ENCODE data around the gene EIF2D. TPM values are rescaled to one million over a fixed set of nuclear protein-coding genes. Genes with fewer than 3 reads are reported as not detected.

The EIF2D gene
- total and polyA plus RNA-seq, 7 donors: 21.4 to 41.8 (median 35.7) TPM

DNA sequence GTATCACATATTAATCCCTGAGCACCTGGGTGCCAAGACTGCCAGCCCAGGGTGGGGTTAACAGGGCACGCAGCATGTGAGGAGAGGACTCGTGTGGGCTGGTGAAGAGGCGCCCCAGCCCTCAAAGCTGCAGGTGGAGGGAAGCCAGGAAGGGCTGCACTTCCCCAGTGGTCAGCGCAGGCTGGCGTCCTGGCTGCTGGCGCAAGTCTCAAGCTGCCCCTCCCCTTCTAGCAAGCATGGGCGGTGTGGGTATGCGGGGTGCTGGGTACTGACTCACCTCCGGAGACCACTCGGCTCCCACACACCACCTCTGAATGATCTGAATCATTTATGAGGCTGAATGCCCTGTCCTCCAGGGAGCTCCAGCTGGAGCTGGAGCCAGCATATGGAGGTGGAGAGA, 44.0 kb downstream of the EIF2D start:
- Histone ChIP-seq H3K27me3 (ENCODE audit: insufficient read depth in 3 of 3, low read length in 2 of 3) (no peaks in the 10 kb centered on the region), H3K27ac (no peak overlapping the region), H3K4me1 (no peaks in the 10 kb centered on the region), H3K9me3 (no peaks in the 10 kb centered on the region), H3K4me3 (no peak overlapping the region), H3K36me3 (ENCODE audit: insufficient read depth in 1 of 2, low read depth in 1 of 2) (no peaks in the 10 kb centered on the region)
- TF ChIP-seq, protein P1, sequence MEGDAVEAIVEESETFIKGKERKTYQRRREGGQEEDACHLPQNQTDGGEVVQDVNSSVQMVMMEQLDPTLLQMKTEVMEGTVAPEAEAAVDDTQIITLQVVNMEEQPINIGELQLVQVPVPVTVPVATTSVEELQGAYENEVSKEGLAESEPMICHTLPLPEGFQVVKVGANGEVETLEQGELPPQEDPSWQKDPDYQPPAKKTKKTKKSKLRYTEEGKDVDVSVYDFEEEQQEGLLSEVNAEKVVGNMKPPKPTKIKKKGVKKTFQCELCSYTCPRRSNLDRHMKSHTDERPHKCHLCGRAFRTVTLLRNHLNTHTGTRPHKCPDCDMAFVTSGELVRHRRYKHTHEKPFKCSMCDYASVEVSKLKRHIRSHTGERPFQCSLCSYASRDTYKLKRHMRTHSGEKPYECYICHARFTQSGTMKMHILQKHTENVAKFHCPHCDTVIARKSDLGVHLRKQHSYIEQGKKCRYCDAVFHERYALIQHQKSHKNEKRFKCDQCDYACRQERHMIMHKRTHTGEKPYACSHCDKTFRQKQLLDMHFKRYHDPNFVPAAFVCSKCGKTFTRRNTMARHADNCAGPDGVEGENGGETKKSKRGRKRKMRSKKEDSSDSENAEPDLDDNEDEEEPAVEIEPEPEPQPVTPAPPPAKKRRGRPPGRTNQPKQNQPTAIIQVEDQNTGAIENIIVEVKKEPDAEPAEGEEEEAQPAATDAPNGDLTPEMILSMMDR (IDR thresholded peaks at IDR 0.05): no peak
- ATAC-seq: no peak
- intact Hi-C loops (cut with DNase I): loop anchor here in 1 of 2 donors (10.0 kb wide), 1 partner anchor 1073 kb away; no protein-coding TSS in a partner anchor
- WGBS, 3 donors: 86 to 91% (median 87%) methylated on average over 10 of the region's 10 CpGs
- no peak for DNase-seq

DNA sequence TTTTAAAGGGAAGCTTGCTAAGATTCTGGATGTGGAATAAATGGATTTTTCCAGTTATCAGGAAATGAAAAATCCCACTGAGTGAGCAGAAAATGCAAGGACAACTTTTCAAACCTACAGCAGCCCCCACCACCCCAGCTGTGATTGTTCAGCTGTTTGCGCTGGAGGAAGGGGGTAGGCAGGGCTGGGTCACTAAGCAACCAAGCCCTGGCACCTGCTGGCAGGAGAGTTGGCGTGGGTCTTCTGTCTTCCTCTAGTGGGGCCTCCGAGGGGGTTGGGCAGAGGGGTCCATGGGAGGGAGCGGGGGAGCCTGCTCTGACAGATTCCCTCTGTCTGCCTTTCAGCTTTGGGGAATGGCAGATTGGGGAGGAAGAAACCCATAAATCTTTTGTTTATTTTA, 45.3 kb downstream of the EIF2D start:
- Histone ChIP-seq H3K4me1 (no peaks in the 10 kb centered on the region), H3K27me3 (ENCODE audit: insufficient read depth in 3 of 3, low read length in 2 of 3) (no peaks in the 10 kb centered on the region), H3K27ac (no peak overlapping the region), H3K9me3 (no peaks in the 10 kb centered on the region), H3K36me3 (ENCODE audit: insufficient read depth in 1 of 2, low read depth in 1 of 2) (peaks cover 0 to 1% of the 10 kb centered on the region in 2 donors), H3K4me3 (no peak overlapping the region)
- DNase-seq (no peak), ATAC-seq (no peak)
- TF ChIP-seq, protein P1 (IDR thresholded peaks at IDR 0.05): no peak
- 56 to 78% (median 66%) methylated on average over 4 of the region's 4 CpGs for WGBS, 3 donors
- intact Hi-C loops (cut with DNase I): loop anchor here in 1 of 2 donors (10.0 kb wide), 1 partner anchor 1072 kb away; no protein-coding TSS in a partner anchor

DNA sequence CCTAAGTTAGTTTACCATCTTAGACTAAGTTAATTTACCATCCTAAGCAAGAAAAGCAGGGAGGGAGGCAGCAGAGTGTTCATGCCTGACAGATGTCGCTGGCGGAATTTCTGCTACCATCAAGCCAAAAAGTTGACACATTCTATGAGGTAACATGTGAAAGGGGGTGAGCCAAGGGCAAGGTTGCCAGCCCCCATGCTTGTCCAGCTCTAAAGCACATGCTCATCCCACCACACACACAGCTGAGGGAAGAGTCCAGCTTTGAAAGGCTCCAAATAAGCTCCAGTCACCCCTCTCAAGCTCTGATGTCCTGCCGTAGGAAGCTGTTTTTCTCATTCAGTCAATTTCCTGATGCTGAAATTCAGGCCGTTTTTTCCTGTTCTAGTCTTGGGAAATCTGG, 46.3 kb downstream of the EIF2D start:
- Histone ChIP-seq H3K27ac (no peak overlapping the region), H3K9me3 (no peaks in the 10 kb centered on the region), H3K4me3 (no peak overlapping the region), H3K4me1 (peaks cover under 1% of the 10 kb centered on the region), H3K36me3 (ENCODE audit: insufficient read depth in 1 of 2, low read depth in 1 of 2) (peaks cover 0 to 2% of the 10 kb centered on the region in 2 donors), H3K27me3 (ENCODE audit: insufficient read depth in 3 of 3, low read length in 2 of 3) (no peaks in the 10 kb centered on the region)
- DNase-seq (no peak), ATAC-seq (peak in 3 of 4 donors; percentile 17 to 40 (median 36))
- WGBS, 3 donors: 36 to 45% (median 38%) methylated on average over 4 of the region's 4 CpGs
- TF ChIP-seq, protein P1 (IDR thresholded peaks at IDR 0.05): no peak
- intact Hi-C loops (cut with DNase I): loop anchor here in 1 of 2 donors (10.0 kb wide), 1 partner anchor 1071 kb away; no protein-coding TSS in a partner anchor

DNA sequence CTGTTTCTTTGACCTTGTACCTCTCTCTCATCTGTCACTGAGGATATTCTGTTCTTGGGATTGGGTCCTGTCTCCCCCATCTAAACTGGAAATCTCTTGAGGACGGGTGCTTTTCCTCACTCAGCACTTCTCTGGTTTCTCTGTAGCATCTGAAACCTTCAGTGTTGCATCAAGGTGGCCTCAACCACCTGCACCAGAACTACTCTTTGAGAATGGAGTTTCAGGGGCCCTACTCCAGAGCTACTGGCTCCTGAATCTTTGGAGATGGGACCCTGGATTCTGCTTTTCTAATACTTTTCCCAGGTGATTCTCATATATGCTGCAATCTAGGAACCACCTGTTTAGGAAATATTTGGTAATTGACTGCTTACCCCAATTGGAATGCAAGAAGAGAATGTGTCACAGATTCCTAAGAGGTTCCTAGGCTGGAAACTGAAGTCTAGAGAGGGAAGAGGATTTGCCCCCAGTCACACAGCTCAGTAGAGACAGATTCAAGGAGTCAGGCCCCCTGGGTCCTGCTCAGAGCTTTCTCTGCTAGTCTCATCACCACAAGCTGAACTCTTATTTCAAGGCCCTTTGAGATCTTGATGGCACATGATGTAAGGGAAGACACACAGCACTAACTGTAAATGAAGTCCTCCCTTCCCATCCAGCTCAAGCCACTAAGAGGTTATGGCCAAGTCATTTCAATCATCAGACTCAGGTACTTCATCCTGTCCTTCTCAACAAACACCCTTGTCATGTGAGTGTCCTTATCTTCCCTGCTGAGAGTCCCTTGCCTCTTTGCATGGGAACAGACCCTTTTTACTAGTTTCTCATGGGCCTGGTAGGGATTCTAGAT, 48.7 kb downstream of the EIF2D start:
- H3K36me3 ChIP-seq (ENCODE audit: insufficient read depth in 1 of 2, low read depth in 1 of 2): peaks cover 0 to 2% of the 10 kb centered on the region in 2 donors
- TF ChIP-seq, protein P1 (IDR thresholded peaks at IDR 0.05): no peak
- peaks cover 17% of the 10 kb centered on the region for H3K4me1 ChIP-seq
- no peak overlapping the region for H3K27ac ChIP-seq
- intact Hi-C loops (cut with DNase I): loop anchor here in 1 of 2 donors (10.0 kb wide), 1 partner anchor 1069 kb away; no protein-coding TSS in a partner anchor
- DNase-seq (no peak), ATAC-seq (no peak)
- WGBS, 3 donors: 83 to 100% (median 87%) methylated on average over 1 of the region's 1 CpG
- no peaks in the 10 kb centered on the region for H3K27me3 ChIP-seq (ENCODE audit: insufficient read depth in 3 of 3, low read length in 2 of 3)
- no peaks in the 10 kb centered on the region for H3K9me3 ChIP-seq
- H3K4me3 ChIP-seq: no peak overlapping the region
